Prostate gland (tissue), 2 donors: ENCODE measurements around the gene MAN2B1.

Experiments used
- CTCF ChIP-seq, 4 experiments: fragments of 200-600 bp in 2 of 4; fragments of 450-650 bp in 2 of 4; sonication (generic) in 2 of 4; IDR thresholded peaks; 1 replicate in 3 of 4; 2 replicates in 1 of 4; pipeline ENCODE4 v1.5.1; 2016 to 2019; ENCODE audit warnings: antibody characterized with exemption in 4 of 4, mild to moderate bottlenecking in 2 of 4, moderate library complexity in 2 of 4
- POLR2A ChIP-seq: fragments of 450-650 bp; IDR thresholded peaks from one replicate; pipeline ENCODE4 v1.6.1; 2016; ENCODE audit warnings: antibody characterized with exemption, mild to moderate bottlenecking
- POLR2AphosphoS5 ChIP-seq: sonication (generic); formaldehyde crosslinking; IDR thresholded peaks from one replicate; pipeline ENCODE4 v1.6.1; 2017; ENCODE audit warnings: antibody characterized with exemption

GRCh38 chr19:12610540-12611360 is 55.8 kb downstream of the MAN2B1 start, which contains the start of the genes ZNF490 and ZNF791:
- peak in 1 of 4 experiments; percentile 19 for TF ChIP-seq CTCF (IDR thresholded peaks at IDR 0.05)
- peak; percentile 84 for TF ChIP-seq POLR2A
- peak; percentile 99 for TF ChIP-seq POLR2AphosphoS5
